Measurements from ENCODE around the gene NABP2.

NABP2 gene

GRCh38 chr12:56216461-56216860, 7.7 kb upstream of the NABP2 start:
- DNase-seq: no peak

- no peak for DNase-seq
Observed at GRCh38 chr12:56219840-56220239, 4.3 kb upstream of the NABP2 start.

- peak; percentile 25 for DNase-seq
Observed at GRCh38 chr12:56220611-56221231, 3.4 kb upstream of the NABP2 start.

GRCh38 chr12:56221232-56221756, 2.8 kb upstream of the NABP2 start:
- DNase-seq: no peak

GRCh38 chr12:56221757-56222530, 2.2 kb upstream of the NABP2 start, which contains the start of gene RNF41:
RNF41 (minus strand) TSS chr12:56221922; CDS start chr12:56214047, 7,875 bp downstream.
- peak; percentile 94 for DNase-seq

GRCh38 chr12:56222531-56222895, 1.6 kb upstream of the NABP2 start:
- no peak for DNase-seq

- DNase-seq: no peak
Observed at GRCh38 chr12:56223571-56224101, 506 bp upstream of the NABP2 start.

GRCh38 chr12:56224954-56225353, 812 bp downstream of the NABP2 start:
- no peak for DNase-seq

GRCh38 chr12:56229082-56229481, 4.9 kb downstream of the NABP2 start:
- no peak for DNase-seq

GRCh38 chr12:56229916-56230431, 5.8 kb downstream of the NABP2 start, which contains the start of gene SLC39A5:
SLC39A5 (plus strand) TSS chr12:56230051; CDS start chr12:56231275, 1,224 bp downstream.
- no peak for DNase-seq

- no peak for DNase-seq
Observed at GRCh38 chr12:56230432-56231183, 6.5 kb downstream of the NABP2 start.

- no peak for DNase-seq
Observed at GRCh38 chr12:56231184-56231582, 7.0 kb downstream of the NABP2 start.

- no peak for DNase-seq
Observed at GRCh38 chr12:56234746-56235436, 10.7 kb downstream of the NABP2 start.

GRCh38 chr12:56236091-56236490, 11.9 kb downstream of the NABP2 start:
- no peak for DNase-seq

GRCh38 chr12:56236985-56237384, 12.8 kb downstream of the NABP2 start:
- DNase-seq: no peak

- no peak for DNase-seq
Observed at GRCh38 chr12:56237552-56237951, 13.4 kb downstream of the NABP2 start.

- no peak for DNase-seq
Observed at GRCh38 chr12:56241424-56242303, 17.5 kb downstream of the NABP2 start.

GRCh38 chr12:56242986-56243385, 18.8 kb downstream of the NABP2 start:
- no peak for DNase-seq

- no peak for DNase-seq
Observed at GRCh38 chr12:56243731-56244181, 19.6 kb downstream of the NABP2 start.

- DNase-seq: no peak
Observed at GRCh38 chr12:56244494-56244893, 20.4 kb downstream of the NABP2 start.

- no peak for DNase-seq
Observed at GRCh38 chr12:56247923-56248322, 23.8 kb downstream of the NABP2 start.

Data from kidney glomerular epithelial cell (primary cell).